K562 (cell line): ENCODE results near the gene GDNF. TPM values are rescaled to one million over a fixed set of nuclear protein-coding genes. Genes with fewer than 3 reads are reported as not detected.

Experiments used
- AFF1 ChIP-seq, 2 experiments: fragments of 450-650 bp; IDR thresholded peaks; 2 replicates each; pipeline ENCODE4 v1.6.1; 2018; ENCODE audit warnings: mild to moderate bottlenecking in 2 of 2, low read depth in 1 of 2; ENCODE audit not compliant: partially characterized antibody in 2 of 2
- CBX1 ChIP-seq: sonication (generic); IDR thresholded peaks from 2 replicates; pipeline ENCODE4 v1.6.1; 2016; ENCODE audit warnings: antibody characterized with exemption, low read depth, mild to moderate bottlenecking
- NFXL1 ChIP-seq: fragments of 450-650 bp; formaldehyde crosslinking; IDR thresholded peaks from 2 replicates; pipeline ENCODE4 v1.4.0; 2021; ENCODE audit warnings: mild to moderate bottlenecking
- POLR2H ChIP-seq: IDR thresholded peaks from 2 replicates; pipeline ENCODE4 v1.6.1; 2016; ENCODE audit warnings: missing genetic modification characterization, low read depth, mild to moderate bottlenecking, control low read depth, missing compliant biosample characterization, moderate library complexity
- ZNF395 ChIP-seq: fragments of 200-800 bp; sonication (Bioruptor generic); IDR thresholded peaks from 2 replicates; pipeline ENCODE4 v1.6.1; 2017; ENCODE audit warnings: missing genetic modification characterization, missing compliant biosample characterization
- polyA plus RNA-seq, 8 experiments: library from polyadenylated mRNA; depleted of rRNA in 4 of 8; stranded (reverse) in 5 of 8; unstranded in 3 of 8; fragments of >200 nt; fragmentation: Nextera tagmentation in 2 of 8; fragmentation: Illumina TruSeq in 1 of 8; extraction: Ambion mirVana in 2 of 8; extraction: Trizol in 1 of 8; gene quantifications; 2 replicates each; pipeline versions ENCODE4 v1.2.1 to v1.2.3, GENCODE V29; 2011 to 2014; ENCODE audit warnings: inconsistent platforms in 1 of 8, missing spikeins in 1 of 8
- total RNA-seq, 7 experiments: library from RNA; depleted of rRNA in 6 of 7; stranded (reverse); fragments of >200 nt in 6 of 7; fragmentation: Illumina TruSeq in 2 of 7; extraction: Trizol in 2 of 7; gene quantifications; 2 replicates each; pipeline versions ENCODE4 v1.2.1 to v1.2.3, GENCODE V29; 2011 to 2021; ENCODE audit warnings: low replicate concordance in 1 of 7

GDNF gene
- total and polyA plus RNA-seq, 9 of the 15 experiments (the other 6 are each of a cell fraction or from before 2014, with no cell fraction given), result not detected

GRCh38 chr5:37774912-37775483 is 64.8 kb downstream of the GDNF start (continued):
- no peak for TF ChIP-seq AFF1 (IDR thresholded peaks at IDR 0.05; ENCODE audit: low read depth in 1 of 2, partially characterized antibody in 2 of 2)
- 0 out of 2 replicates have a peak, but pooled peaks have one; percentile 56 for TF ChIP-seq CBX1
- no peak for TF ChIP-seq POLR2H (tag)
- no peak for TF ChIP-seq NFXL1 (CRISPR knock-in tag)
- no peak for TF ChIP-seq ZNF395 (CRISPR knock-in tag)
- TF ChIP-seq, all 486 proteins: peak for 12
